Ovary (tissue), 3 donors: ENCODE measurements around the gene TNFSF12.

ENCODE experiments used
- POLR2A ChIP-seq: fragments of 450-650 bp; IDR thresholded peaks from one replicate; pipeline ENCODE4 v1.6.1; 2017; ENCODE audit warnings: antibody characterized with exemption, mild to moderate bottlenecking, moderate library complexity
- TF ChIP-seq, protein P1 (sequence below), 3 donors: fragments of 450-650 bp in 2 of 3; fragments of 200-600 bp in 1 of 3; IDR thresholded peaks; one replicate each; pipeline versions ENCODE4 v1.5.1 to v1.8.0; 2016 to 2022; ENCODE audit warnings: antibody characterized with exemption in 3 of 3, mild to moderate bottlenecking in 1 of 3
- donor health status: DM: no; HTN: no; CAD: no.

DNA sequence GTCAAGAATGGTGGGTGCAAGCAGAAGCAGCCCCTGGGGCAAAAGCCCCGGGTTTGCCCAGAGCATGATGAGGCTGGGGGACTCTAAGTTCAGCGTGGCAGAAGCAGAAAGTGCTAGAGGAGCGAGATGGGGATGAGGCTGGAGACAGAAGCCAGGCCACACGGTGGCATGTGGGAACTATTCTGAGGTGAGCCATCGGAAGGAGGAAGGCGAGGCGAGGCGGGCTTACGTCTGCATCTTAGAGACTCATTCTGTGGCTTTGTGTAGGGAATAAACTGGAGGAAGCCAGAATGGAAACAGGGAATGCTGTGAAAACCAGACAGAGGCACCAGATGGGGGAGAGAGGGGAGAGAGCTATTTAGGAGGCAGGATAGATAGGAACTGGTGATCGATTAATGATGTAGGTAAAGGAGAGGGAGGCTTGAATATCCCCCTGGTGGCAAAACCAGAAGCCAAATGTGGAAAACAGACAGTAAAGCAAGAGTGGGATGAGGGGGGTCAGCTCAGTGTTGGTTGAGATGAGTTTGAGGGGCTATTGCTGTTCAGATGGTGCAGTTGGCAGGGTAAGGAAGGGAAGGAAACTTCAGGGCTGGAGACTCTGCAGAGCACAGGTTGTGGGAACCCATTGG, 6.6 kb downstream of the TNFSF12 start:
- TF ChIP-seq, protein P1, sequence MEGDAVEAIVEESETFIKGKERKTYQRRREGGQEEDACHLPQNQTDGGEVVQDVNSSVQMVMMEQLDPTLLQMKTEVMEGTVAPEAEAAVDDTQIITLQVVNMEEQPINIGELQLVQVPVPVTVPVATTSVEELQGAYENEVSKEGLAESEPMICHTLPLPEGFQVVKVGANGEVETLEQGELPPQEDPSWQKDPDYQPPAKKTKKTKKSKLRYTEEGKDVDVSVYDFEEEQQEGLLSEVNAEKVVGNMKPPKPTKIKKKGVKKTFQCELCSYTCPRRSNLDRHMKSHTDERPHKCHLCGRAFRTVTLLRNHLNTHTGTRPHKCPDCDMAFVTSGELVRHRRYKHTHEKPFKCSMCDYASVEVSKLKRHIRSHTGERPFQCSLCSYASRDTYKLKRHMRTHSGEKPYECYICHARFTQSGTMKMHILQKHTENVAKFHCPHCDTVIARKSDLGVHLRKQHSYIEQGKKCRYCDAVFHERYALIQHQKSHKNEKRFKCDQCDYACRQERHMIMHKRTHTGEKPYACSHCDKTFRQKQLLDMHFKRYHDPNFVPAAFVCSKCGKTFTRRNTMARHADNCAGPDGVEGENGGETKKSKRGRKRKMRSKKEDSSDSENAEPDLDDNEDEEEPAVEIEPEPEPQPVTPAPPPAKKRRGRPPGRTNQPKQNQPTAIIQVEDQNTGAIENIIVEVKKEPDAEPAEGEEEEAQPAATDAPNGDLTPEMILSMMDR (IDR thresholded peaks at IDR 0.05): no peak
- TF ChIP-seq POLR2A: no peak
